SJCRH30 (cell line): ENCODE data around the gene TLE7. TPM values are rescaled to one million over a fixed set of nuclear protein-coding genes. Genes with fewer than 3 reads are reported as not detected.

Source experiments
- DNase-seq, 2 experiments: peaks; one replicate each; pipeline ENCODE4 v3.0.0-alpha.2; 2015 to 2020
- H3K27ac ChIP-seq: fragments of 250-450 bp; sonication (Bioruptor Pico); 2 replicates; pipeline ENCODE4 v1.5.1; 2020; ENCODE audit warnings: mild to moderate bottlenecking, moderate library complexity
- H3K27me3 ChIP-seq: fragments of 250-450 bp; sonication (Bioruptor Pico); 2 replicates; pipeline ENCODE4 v1.5.1; 2020; ENCODE audit warnings: mild to moderate bottlenecking, moderate library complexity
- H3K36me3 ChIP-seq: fragments of 250-450 bp; sonication (Bioruptor Pico); 2 replicates; pipeline ENCODE4 v1.5.1; 2020; ENCODE audit warnings: mild to moderate bottlenecking, moderate library complexity
- H3K4me1 ChIP-seq: fragments of 250-450 bp; sonication (Bioruptor Pico); 2 replicates; pipeline ENCODE4 v1.5.1; 2020; ENCODE audit warnings: mild to moderate bottlenecking, moderate library complexity
- H3K4me3 ChIP-seq: fragments of 250-450 bp; sonication (Bioruptor Pico); 2 replicates; pipeline ENCODE4 v1.5.1; 2020; ENCODE audit warnings: mild to moderate bottlenecking, moderate library complexity
- H3K9me3 ChIP-seq: fragments of 250-450 bp; sonication (Bioruptor Pico); replicated peaks from 2 replicates; pipeline ENCODE4 v1.5.1; 2020; ENCODE audit warnings: mild to moderate bottlenecking, moderate library complexity
- total RNA-seq: library from RNA; depleted of rRNA; stranded (reverse); fragments of >200 nt; shearing (Covaris generic); gene quantifications from 2 replicates; pipeline ENCODE4 v1.2.3, GENCODE V29; 2014; rRNA removed

TLE7 gene
- total RNA-seq, 1 experiment from 2014 or later: not detected

DNA sequence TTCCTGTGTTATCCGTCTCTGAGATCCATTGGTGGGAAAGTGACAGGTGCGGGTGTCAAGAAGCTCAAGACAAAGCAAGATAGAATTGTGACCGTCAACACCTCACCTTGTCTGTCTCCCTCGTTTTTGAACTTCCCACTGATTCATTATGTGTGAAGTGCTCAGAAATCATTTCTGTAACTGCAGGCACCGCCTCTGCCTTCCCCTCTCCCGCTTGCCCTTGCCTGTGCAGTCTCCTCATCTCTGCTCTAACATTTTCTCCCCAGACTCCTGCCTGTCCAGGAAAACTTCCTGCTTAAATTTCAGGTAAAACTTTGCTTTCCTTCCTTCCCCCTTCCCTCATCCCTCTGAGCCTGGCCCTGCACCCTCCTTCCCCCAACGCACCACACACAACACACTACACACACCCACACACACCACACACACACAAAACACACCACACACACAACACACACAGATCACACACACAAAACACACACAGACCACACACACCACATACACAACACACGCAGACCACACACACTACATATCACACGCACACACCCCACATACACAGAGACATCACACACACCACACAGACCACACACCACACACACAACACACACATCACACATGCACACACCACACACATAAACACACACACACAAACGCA is 57.7 kb downstream of the TLE7 start:
- Histone ChIP-seq H3K4me3 (no peak overlapping the region), H3K27ac (no peak overlapping the region), H3K36me3 (no peaks in the 10 kb centered on the region), H3K27me3 (no peaks in the 10 kb centered on the region), H3K9me3 (no peaks in the 10 kb centered on the region), H3K4me1 (no peaks in the 10 kb centered on the region)
- no peak for DNase-seq

DNA sequence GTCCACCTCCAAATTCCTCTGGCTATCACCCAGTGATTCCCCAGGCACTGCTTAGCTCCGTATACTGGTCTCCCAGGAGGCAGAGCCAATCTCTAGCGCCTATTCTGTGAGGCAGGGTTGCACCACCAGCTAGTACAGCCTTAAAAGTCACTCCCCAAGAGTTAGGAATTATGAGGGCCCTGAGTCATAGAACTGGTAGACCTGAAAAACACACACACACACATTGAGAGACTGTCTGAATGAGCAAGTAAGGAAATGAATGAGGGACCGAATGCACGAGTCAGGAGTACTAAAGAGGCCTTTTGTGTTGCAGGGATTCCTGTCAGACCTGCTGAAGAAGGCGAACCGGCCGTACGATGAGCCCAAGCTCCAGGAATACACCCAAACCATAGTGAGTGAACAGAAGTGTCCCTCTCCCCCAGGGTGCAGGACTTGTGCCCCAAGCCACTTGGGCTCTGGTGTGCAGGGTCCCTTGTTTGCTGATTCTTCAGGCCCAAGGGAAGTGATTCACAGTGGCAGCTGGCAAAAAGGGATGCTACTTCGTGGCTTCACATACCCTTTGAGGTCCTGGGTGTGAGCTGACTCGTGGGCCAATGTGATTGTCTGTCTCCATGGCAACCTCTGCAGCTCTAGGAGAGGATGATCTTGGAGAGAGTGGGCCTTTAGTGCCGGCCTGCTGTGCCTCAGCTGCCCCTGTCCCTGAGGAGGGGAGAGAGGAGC is 58.6 kb downstream of the TLE7 start:
- no peaks in the 10 kb centered on the region for H3K36me3 ChIP-seq
- H3K4me3 ChIP-seq: no peak overlapping the region
- no peaks in the 10 kb centered on the region for H3K27me3 ChIP-seq
- H3K27ac ChIP-seq: no peak overlapping the region
- DNase-seq: peak; percentile 8 to 18
- H3K4me1 ChIP-seq: no peaks in the 10 kb centered on the region
- H3K9me3 ChIP-seq: no peaks in the 10 kb centered on the region

DNA sequence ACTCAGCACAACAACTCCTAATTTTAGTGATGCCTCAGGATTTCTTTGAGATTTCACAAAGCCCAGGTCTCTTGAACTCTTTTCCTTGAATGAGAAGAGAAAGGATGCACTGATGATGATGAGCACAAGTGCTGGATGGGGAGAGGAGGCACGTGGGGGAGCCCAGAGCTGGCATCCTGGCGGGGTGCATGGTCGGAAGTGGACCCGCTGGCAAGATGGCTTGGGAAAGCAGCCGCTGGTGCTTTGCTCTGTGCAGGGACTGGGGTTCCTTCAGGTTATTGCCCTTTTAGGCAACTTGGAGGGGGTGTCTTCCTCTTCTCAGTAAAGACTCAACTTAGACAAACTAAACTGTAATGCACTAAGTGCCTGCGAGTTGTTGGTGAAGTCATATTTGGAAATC is 61.0 kb downstream of the TLE7 start:
- H3K36me3 ChIP-seq: no peaks in the 10 kb centered on the region
- H3K27ac ChIP-seq: no peak overlapping the region
- DNase-seq: no peak
- no peaks in the 10 kb centered on the region for H3K27me3 ChIP-seq
- H3K9me3 ChIP-seq: no peaks in the 10 kb centered on the region
- no peak overlapping the region for H3K4me3 ChIP-seq
- H3K4me1 ChIP-seq: no peaks in the 10 kb centered on the region

Other genes starting within 250 kb of the TLE7 start
- gene HYDIN, start 211.3 kb downstream of the TLE7 start, total RNA-seq: 0.04 and 0.18 TPM in 2 replicates
- 21.1 and 21.2 TPM in 2 replicates for gene CMTR2, start 152.7 kb downstream of the TLE7 start, total RNA-seq
- not detected in 2 replicates for gene CALB2, start 83.3 kb downstream of the TLE7 start, total RNA-seq
- 4.4 and 6.2 TPM in 2 replicates for gene ZNF23, start 20.2 kb upstream of the TLE7 start, total RNA-seq
- 1.1 and 2.4 TPM in 2 replicates for gene ZNF19, start 47.3 kb upstream of the TLE7 start, total RNA-seq
- gene CHST4, start 84.4 kb upstream of the TLE7 start, total RNA-seq: 0.61 and 0.71 TPM in 2 replicates
- gene TAT, start 135.0 kb upstream of the TLE7 start, total RNA-seq: not detected in 2 replicates
- 0.22 and 0.23 TPM in 2 replicates for gene MARVELD3, start 184.1 kb upstream of the TLE7 start, total RNA-seq